Colonic mucosa (tissue), 4 donors: Measurements from ENCODE around the gene MAD2L1. TPM values are rescaled to one million over a fixed set of nuclear protein-coding genes. Genes with fewer than 3 reads are reported as not detected.
"Not testable (repeated sequence)": the region's sequence is repeated elsewhere in the genome, so short reads cannot be mapped to it uniquely, and the experiment has no call there.

Source experiments
- DNase-seq: peaks from one replicate; pipeline ENCODE4 v3.0.0-alpha.2; 2020
- H3K27ac ChIP-seq: fragments of 200-600 bp; one replicate; pipeline ENCODE4 v1.8.0; 2021
- H3K27me3 ChIP-seq: fragments of 200-600 bp; one replicate; pipeline ENCODE4 v1.8.0; 2021
- H3K36me3 ChIP-seq: fragments of 200-600 bp; one replicate; pipeline ENCODE4 v1.8.0; 2021
- H3K4me1 ChIP-seq: fragments of 200-600 bp; one replicate; pipeline ENCODE4 v1.8.0; 2021; ENCODE audit warnings: mild to moderate bottlenecking
- H3K4me3 ChIP-seq: fragments of 200-600 bp; one replicate; pipeline ENCODE4 v1.8.0; 2021
- H3K9ac ChIP-seq, 2 donors: one replicate each; pipeline ENCODE4 v1.7.0; 2013; ENCODE audit warnings: control low read depth in 2 of 2, low read depth in 2 of 2, low read length in 2 of 2
- H3K9me3 ChIP-seq: fragments of 200-600 bp; one replicate; pipeline ENCODE4 v1.8.0; 2021
- intact Hi-C: fragments of 100-400 bp; cut with DNase I; formaldehyde crosslinking; loops from one replicate; pipeline ENCODE4 v1.14.1; 2022
- total RNA-seq, 2 donors: library from RNA; stranded (reverse); fragmentation: NEBNext Ultra II Directional in 1 of 2; extraction: Animal tissue kit (Norgen Biotek cat#: 25700) in 1 of 2; gene quantifications; one replicate each; pipeline ENCODE4 v1.2.1, GENCODE V29; 2021
- TF ChIP-seq, protein P1 (sequence below): fragments of 200-600 bp; IDR thresholded peaks from one replicate; pipeline ENCODE4 v1.8.0; 2022; ENCODE audit warnings: antibody characterized with exemption, mild to moderate bottlenecking
- donor health status: healthy.
- donor health status: DM: no; HTN: no; CAD: no.
- donor health status: DM: no; HTN: no; CAD: no.

MAD2L1 gene
- total RNA-seq, 2 donors from 2014 or later, result 13.7 to 35.9 TPM

DNA sequence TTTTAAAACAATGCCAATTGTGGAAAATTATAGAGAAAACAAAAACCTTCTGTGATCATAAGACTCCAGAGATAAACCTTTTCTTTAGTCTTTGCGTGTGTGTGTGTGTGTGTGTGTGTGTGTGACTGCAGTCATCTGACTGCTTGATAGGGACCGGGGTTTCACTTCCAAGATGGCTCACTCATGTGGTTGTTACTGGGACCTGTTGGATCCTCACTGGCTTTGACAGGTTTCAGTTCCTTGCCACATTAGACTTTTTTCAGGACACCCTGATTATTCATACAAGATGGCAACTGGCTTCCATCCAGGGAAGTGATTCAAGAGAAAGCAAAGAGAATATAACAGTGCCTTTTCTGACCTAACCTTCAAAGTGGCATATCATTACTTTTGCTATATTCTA, 21.9 kb upstream of the MAD2L1 start:
- no peaks in the 10 kb centered on the region for H3K4me1 ChIP-seq
- no peak overlapping the region for H3K27ac ChIP-seq
- no peaks in the 10 kb centered on the region for H3K36me3 ChIP-seq
- no peak overlapping the region for H3K9ac ChIP-seq
- H3K4me3 ChIP-seq, result no peak overlapping the region
- H3K9me3 ChIP-seq, result no peaks in the 10 kb centered on the region
- TF ChIP-seq, protein P1, sequence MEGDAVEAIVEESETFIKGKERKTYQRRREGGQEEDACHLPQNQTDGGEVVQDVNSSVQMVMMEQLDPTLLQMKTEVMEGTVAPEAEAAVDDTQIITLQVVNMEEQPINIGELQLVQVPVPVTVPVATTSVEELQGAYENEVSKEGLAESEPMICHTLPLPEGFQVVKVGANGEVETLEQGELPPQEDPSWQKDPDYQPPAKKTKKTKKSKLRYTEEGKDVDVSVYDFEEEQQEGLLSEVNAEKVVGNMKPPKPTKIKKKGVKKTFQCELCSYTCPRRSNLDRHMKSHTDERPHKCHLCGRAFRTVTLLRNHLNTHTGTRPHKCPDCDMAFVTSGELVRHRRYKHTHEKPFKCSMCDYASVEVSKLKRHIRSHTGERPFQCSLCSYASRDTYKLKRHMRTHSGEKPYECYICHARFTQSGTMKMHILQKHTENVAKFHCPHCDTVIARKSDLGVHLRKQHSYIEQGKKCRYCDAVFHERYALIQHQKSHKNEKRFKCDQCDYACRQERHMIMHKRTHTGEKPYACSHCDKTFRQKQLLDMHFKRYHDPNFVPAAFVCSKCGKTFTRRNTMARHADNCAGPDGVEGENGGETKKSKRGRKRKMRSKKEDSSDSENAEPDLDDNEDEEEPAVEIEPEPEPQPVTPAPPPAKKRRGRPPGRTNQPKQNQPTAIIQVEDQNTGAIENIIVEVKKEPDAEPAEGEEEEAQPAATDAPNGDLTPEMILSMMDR, result no peak
- DNase-seq, result no peak
- no peaks in the 10 kb centered on the region for H3K27me3 ChIP-seq
- intact Hi-C loops, result no loop called here

DNA sequence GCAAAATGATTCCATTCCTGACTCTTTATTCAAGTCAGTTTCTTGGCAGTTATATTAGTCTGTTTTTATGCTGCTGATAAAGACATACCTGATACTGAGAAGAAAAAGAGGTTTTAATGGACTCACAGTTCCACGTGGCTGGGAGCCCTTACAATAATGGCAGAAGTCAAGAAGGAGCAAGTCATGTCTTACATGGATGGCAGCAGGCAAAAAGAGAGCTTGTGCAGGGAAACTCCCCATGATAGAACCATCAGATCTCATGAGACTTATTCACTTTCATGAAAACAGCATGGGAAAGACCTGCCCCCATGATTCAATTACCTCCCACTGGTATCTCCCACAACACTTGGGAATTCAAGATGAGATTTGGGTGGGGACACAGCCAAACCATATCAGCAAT, 21.4 kb upstream of the MAD2L1 start:
- H3K27ac ChIP-seq, H3K9ac ChIP-seq, H3K27me3 ChIP-seq, H3K9me3 ChIP-seq, intact Hi-C loops, H3K4me3 ChIP-seq, H3K4me1 ChIP-seq, DNase-seq, H3K36me3 ChIP-seq: not testable (repeated sequence)

DNA sequence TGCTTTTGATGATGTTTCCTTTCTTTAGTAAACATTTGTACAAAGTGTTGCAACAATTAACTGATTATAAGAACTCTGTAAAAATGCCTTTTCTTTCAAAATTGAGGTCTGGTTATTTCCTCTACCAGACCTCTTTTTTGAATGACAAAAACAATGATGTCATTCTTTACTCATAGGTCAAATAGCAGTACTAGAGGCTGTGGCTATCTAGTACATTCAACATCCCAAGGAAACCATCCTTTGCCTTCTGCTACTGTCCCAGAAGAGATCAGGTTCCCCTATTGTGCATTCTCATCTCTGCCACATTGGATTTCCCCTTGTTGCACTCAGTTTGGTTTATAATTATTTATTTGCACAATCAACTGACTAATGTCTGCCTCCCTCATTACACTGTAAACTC, 19.1 kb upstream of the MAD2L1 start:
- intact Hi-C loops, result no loop called here
- TF ChIP-seq, protein P1, result no peak
- Histone ChIP-seq H3K9me3 (no peaks in the 10 kb centered on the region), H3K36me3 (no peaks in the 10 kb centered on the region), H3K4me1 (no peaks in the 10 kb centered on the region), H3K4me3 (no peak overlapping the region), H3K27ac (no peak overlapping the region), H3K27me3 (no peaks in the 10 kb centered on the region), H3K9ac (no peak overlapping the region)
- DNase-seq, result no peak

DNA sequence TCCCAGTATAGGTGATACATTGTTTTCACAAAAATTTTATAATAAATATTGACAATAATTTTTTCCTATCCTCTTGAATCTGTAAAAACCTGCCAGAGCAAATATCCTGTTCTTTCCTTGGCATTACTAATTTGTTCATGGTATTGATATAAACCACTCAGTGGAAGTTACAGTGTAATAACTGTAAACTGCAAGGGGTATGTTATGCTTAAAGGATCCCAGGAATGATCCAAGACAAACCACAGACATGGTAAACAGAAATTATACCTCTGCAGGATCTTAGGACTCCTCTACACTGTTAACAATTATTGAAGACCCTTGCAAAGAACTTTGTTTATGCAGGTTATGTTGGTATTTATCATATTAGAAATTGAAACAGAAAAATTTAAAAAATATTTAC, 17.7 kb upstream of the MAD2L1 start:
- no peak for DNase-seq
- Histone ChIP-seq H3K9ac (no peak overlapping the region), H3K9me3 (no peaks in the 10 kb centered on the region), H3K4me3 (no peak overlapping the region), H3K36me3 (no peaks in the 10 kb centered on the region), H3K27me3 (no peaks in the 10 kb centered on the region), H3K4me1 (no peaks in the 10 kb centered on the region), H3K27ac (no peak overlapping the region)
- intact Hi-C loops, result no loop called here
- TF ChIP-seq, protein P1, result no peak

DNA sequence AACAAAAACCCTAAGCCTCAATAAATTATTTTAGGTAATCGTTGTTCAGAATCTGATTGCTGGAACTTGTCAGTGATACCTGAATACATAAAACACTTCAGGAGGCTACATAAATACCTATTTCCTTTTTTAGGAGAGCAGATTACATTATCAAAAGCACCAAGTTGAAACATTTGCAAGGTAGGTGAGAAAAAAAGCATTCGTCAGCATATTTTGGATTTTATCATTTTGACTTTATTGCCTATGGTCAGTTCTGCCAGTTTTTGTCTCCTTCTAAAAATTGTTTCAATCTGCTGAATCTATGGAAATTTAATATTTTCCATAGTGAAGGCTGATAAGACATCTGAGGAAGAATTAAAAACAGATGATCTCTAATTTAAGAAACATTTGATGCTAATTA, 16.5 kb upstream of the MAD2L1 start:
- intact Hi-C loops, result no loop called here
- no peaks in the 10 kb centered on the region for H3K9me3 ChIP-seq
- H3K4me1 ChIP-seq, result no peaks in the 10 kb centered on the region
- no peak overlapping the region for H3K27ac ChIP-seq
- DNase-seq, result no peak
- TF ChIP-seq, protein P1, result no peak
- H3K4me3 ChIP-seq, result no peak overlapping the region
- H3K27me3 ChIP-seq, result no peaks in the 10 kb centered on the region
- no peaks in the 10 kb centered on the region for H3K36me3 ChIP-seq
- no peak overlapping the region for H3K9ac ChIP-seq

DNA sequence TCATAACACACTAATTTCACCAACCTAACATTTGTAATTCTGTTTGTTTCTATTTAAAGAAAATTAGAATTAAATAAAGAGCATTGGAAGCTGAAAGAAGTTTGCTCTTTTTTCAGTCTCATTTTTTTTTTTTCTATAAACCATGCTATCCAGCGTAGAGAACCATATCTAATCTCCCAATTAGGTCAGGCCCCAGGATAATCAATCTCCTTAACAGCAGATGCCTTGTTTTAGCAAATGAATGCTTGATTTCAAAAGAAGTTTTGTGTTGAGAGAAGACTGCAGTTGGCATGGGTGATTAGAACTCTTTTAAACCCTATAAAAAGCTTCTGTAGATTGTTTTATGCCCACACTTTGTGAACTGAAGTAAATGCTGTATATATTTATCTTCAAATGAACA, 15.6 kb upstream of the MAD2L1 start:
- intact Hi-C loops, result no loop called here
- no peaks in the 10 kb centered on the region for H3K27me3 ChIP-seq
- no peaks in the 10 kb centered on the region for H3K4me1 ChIP-seq
- no peak for DNase-seq
- TF ChIP-seq, protein P1, result no peak
- no peaks in the 10 kb centered on the region for H3K36me3 ChIP-seq
- H3K9ac ChIP-seq, result no peak overlapping the region
- H3K27ac ChIP-seq, result no peak overlapping the region
- H3K4me3 ChIP-seq, result no peak overlapping the region
- H3K9me3 ChIP-seq, result no peaks in the 10 kb centered on the region
